Peyer's patch (tissue), 4 donors: ENCODE data around the gene RFX8. TPM values are rescaled to one million over a fixed set of nuclear protein-coding genes. Genes with fewer than 3 reads are reported as not detected.

Experiments
- DNase-seq, 3 donors: peaks; one replicate each; pipeline ENCODE4 v3.0.0-alpha.2; 2017 to 2019
- H3K27ac ChIP-seq, 4 donors: fragments of 200-600 bp; sonication (generic); one replicate each; pipeline ENCODE4 v1.5.1; 2016 to 2019
- H3K27me3 ChIP-seq, 2 donors: fragments of 200-600 bp; sonication (generic); one replicate each; pipeline ENCODE4 v1.5.1; 2019
- H3K36me3 ChIP-seq, 3 donors: fragments of 200-600 bp; sonication (generic); one replicate each; pipeline ENCODE4 v1.5.1; 2016 to 2019
- H3K4me1 ChIP-seq, 4 donors: fragments of 200-600 bp; sonication (generic); one replicate each; pipeline ENCODE4 v1.5.1; 2016 to 2019
- H3K4me3 ChIP-seq, 4 donors: fragments of 200-600 bp; sonication (generic); 1 replicate in 3 of 4; 2 replicates in 1 of 4; pipeline ENCODE4 v1.5.1; 2016 to 2019; ENCODE audit warnings: mild to moderate bottlenecking in 1 of 4
- H3K9me3 ChIP-seq, 4 donors: fragments of 200-600 bp; sonication (generic); one replicate each; pipeline ENCODE4 v1.5.1; 2016 to 2019; ENCODE audit warnings: mild to moderate bottlenecking in 1 of 4
- POLR2A ChIP-seq, 2 donors: fragments of 450-650 bp; IDR thresholded peaks; one replicate each; pipeline ENCODE4 v1.5.1; 2017; ENCODE audit warnings: antibody characterized with exemption in 2 of 2, mild to moderate bottlenecking in 2 of 2, moderate library complexity in 2 of 2
- total RNA-seq, 4 donors: library from RNA; depleted of rRNA; stranded (reverse); fragments of >200 nt; gene quantifications; one replicate each; pipeline ENCODE4 v1.1.0, GENCODE V29; 2016
- TF ChIP-seq, protein P1 (sequence below), 6 experiments: fragments of 450-650 bp in 4 of 6; fragments of 200-600 bp in 2 of 6; sonication (generic) in 1 of 6; IDR thresholded peaks; one replicate each; pipeline ENCODE4 v1.5.1; 2017 to 2019; ENCODE audit warnings: antibody characterized with exemption in 6 of 6, mild to moderate bottlenecking in 3 of 6, moderate library complexity in 1 of 6

Gene RFX8
- total RNA-seq, 4 donors from 2014 or later, result not detected

DNA sequence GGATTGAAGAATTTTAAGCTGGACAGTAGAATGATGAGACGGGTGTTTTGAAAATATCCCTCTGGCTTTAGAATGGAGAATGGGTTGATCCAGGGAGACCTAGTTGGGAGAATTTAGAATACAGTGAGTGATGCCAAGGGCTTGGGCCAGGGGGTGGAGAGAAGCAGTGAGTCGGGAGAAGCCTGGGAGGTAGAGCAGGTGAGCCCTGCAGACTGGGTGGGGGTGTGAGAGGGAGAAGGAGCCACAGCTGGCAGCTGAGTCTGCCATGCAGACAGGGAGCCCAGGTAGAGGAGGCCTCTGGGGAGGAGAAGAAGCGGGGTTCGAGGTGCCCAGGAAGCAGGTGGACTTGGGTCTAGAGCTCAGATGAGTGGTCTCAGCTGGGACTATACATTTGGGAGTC is 105.8 kb downstream of the RFX8 start:
- Histone ChIP-seq H3K4me3 (no peak overlapping the region), H3K4me1 (no peaks in the 10 kb centered on the region), H3K36me3 (no peaks in the 10 kb centered on the region), H3K9me3 (no peaks in the 10 kb centered on the region), H3K27ac (no peak overlapping the region), H3K27me3 (no peaks in the 10 kb centered on the region)
- DNase-seq, result no peak
- TF ChIP-seq, protein P1, sequence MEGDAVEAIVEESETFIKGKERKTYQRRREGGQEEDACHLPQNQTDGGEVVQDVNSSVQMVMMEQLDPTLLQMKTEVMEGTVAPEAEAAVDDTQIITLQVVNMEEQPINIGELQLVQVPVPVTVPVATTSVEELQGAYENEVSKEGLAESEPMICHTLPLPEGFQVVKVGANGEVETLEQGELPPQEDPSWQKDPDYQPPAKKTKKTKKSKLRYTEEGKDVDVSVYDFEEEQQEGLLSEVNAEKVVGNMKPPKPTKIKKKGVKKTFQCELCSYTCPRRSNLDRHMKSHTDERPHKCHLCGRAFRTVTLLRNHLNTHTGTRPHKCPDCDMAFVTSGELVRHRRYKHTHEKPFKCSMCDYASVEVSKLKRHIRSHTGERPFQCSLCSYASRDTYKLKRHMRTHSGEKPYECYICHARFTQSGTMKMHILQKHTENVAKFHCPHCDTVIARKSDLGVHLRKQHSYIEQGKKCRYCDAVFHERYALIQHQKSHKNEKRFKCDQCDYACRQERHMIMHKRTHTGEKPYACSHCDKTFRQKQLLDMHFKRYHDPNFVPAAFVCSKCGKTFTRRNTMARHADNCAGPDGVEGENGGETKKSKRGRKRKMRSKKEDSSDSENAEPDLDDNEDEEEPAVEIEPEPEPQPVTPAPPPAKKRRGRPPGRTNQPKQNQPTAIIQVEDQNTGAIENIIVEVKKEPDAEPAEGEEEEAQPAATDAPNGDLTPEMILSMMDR (IDR thresholded peaks at IDR 0.05), result no peak
- no peak for TF ChIP-seq POLR2A (IDR thresholded peaks at IDR 0.05)

DNA sequence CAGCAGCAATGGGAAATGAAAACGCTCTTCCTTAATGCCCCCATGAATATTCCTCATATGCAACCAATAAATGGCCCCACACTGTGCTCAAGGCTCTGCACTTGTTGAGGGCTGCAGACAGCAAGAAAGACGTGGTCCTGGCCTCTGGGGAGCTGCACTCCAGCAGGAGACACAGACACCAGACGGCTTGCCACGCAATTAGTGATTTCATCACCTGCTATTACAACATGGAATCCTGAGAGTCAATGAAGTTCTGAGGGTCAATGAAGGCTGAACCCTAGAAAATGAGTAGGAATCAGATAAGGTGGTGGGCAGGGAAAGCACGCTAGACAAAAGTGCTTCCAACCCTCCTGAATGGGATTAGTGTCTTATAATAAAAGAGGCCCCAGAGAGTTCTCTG is 106.5 kb downstream of the RFX8 start:
- no peaks in the 10 kb centered on the region for H3K27me3 ChIP-seq
- no peaks in the 10 kb centered on the region for H3K4me1 ChIP-seq
- H3K4me3 ChIP-seq, result no peak overlapping the region
- H3K36me3 ChIP-seq, result no peaks in the 10 kb centered on the region
- DNase-seq, result no peak
- no peak overlapping the region for H3K27ac ChIP-seq
- no peak for TF ChIP-seq POLR2A (IDR thresholded peaks at IDR 0.05)
- TF ChIP-seq, protein P1 (IDR thresholded peaks at IDR 0.05), result no peak
- H3K9me3 ChIP-seq, result no peaks in the 10 kb centered on the region

DNA sequence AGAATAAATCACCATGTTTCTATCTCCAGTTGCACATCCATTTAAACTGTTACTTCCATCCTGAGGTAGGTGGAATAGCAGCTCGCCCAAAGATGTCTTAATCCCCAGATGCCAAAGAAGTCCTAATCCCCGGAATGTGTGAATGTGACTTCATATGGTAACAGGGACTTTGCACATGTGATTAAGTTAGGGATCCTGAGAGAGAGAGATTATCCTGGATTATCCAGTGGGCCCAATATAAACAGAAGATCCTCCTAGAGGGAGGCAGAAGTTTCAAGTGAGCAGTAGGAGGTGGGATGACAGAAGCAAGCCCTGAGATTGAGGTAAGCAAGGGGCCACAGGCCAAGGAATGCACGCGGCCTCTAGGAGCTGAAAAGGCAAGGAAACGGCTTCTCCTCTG is 107.4 kb downstream of the RFX8 start:
- Histone ChIP-seq H3K27me3 (no peaks in the 10 kb centered on the region), H3K27ac (no peak overlapping the region), H3K9me3 (no peaks in the 10 kb centered on the region), H3K36me3 (no peaks in the 10 kb centered on the region), H3K4me3 (no peak overlapping the region), H3K4me1 (no peaks in the 10 kb centered on the region)
- TF ChIP-seq, protein P1 (IDR thresholded peaks at IDR 0.05), result no peak
- DNase-seq, result no peak

DNA sequence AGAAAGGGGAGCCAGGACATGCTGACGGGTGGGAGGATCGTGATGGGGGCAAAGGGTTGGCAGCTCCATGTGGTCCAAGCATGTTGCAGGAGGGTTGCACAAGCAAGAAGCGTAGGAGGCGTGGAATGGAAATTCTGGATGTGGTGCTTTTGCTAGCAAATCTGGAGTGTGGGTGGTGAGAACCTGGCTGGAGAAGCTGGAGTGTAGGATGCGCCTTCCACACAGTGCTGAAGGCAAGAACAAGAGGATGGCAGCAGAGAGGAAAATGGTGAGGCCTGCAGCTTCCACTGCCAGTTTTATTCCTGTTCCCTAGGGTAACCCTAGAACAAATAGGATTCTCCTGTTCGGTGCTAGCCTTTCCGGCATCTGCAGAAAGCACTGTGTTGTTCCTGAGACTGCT is 110.0 kb downstream of the RFX8 start:
- Histone ChIP-seq H3K4me3 (no peak overlapping the region), H3K4me1 (peaks cover 0 to 4% (median 0%) of the 10 kb centered on the region in 4 donors), H3K36me3 (no peaks in the 10 kb centered on the region), H3K27me3 (no peaks in the 10 kb centered on the region), H3K27ac (no peak overlapping the region), H3K9me3 (no peaks in the 10 kb centered on the region)
- DNase-seq, result no peak
- TF ChIP-seq POLR2A (IDR thresholded peaks at IDR 0.05), result no peak
- TF ChIP-seq, protein P1 (IDR thresholded peaks at IDR 0.05), result no peak

DNA sequence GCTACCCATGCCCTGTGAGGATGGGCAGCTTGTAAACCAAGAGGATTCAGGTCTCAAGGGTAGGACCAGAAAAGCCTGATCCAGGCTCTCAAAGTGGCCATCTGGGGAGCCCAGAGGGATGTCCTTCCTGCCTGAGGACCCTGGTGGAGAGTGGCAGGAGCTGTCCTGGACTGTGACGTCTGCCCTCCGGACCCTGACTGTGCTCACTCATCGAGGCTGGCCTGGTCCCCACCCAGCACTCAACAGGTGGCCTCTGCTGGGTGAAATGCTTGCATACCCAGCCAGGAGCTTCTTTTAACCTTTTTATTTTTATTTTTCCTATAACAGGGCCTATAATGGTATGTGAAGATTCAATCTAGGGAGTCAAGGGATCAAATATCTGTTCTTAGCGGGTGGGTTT is 112.1 kb downstream of the RFX8 start:
- Histone ChIP-seq H3K9me3 (no peaks in the 10 kb centered on the region), H3K36me3 (no peaks in the 10 kb centered on the region), H3K4me1 (peaks cover 0 to 4% (median 0%) of the 10 kb centered on the region in 4 donors), H3K27ac (no peak overlapping the region), H3K27me3 (no peaks in the 10 kb centered on the region), H3K4me3 (no peak overlapping the region)
- TF ChIP-seq, protein P1 (IDR thresholded peaks at IDR 0.05), result no peak
- TF ChIP-seq POLR2A (IDR thresholded peaks at IDR 0.05), result no peak
- no peak for DNase-seq

DNA sequence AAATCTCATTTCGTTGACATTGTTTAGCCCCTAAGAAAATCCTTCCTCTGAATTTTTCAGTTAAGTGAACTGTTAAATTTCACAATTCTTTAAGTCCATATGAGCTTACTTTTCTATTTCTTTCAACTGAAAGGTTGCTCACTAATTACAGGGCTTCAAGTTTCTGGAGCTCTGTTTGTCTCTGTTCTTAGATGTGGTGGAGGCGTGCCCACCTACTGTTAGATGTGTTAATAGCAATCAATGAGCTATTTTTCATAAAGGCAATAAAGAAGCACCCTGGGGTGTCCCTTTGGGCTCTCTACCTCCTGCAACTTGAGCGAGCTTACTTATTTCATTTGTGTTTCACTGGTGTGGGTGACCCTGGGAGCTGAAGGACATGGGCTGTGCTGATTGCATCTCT is 112.6 kb downstream of the RFX8 start:
- no peak overlapping the region for H3K27ac ChIP-seq
- DNase-seq, result no peak
- H3K4me3 ChIP-seq, result no peak overlapping the region
- TF ChIP-seq, protein P1 (IDR thresholded peaks at IDR 0.05), result no peak
- no peak for TF ChIP-seq POLR2A (IDR thresholded peaks at IDR 0.05)
- H3K4me1 ChIP-seq, result peaks cover 0 to 4% (median 0%) of the 10 kb centered on the region in 4 donors
- H3K36me3 ChIP-seq, result no peaks in the 10 kb centered on the region
- H3K27me3 ChIP-seq, result no peaks in the 10 kb centered on the region
- no peaks in the 10 kb centered on the region for H3K9me3 ChIP-seq
